ENCODE measurements around the gene RHAG. TPM values are rescaled to one million over a fixed set of nuclear protein-coding genes. Genes with fewer than 3 reads are reported as not detected.

RHAG gene
- total RNA-seq, 1 donor from 2014 or later, result not detected

GRCh38 chr6:49646130-49646824 lies 9.6 kb upstream of the RHAG start:
- Mint-ChIP-seq H3K9me3 (peaks cover 6% of the 10 kb centered on the region), H3K4me3 (no peak overlapping the region), H3K27me3 (ENCODE audit: low read depth) (no peaks in the 10 kb centered on the region), H3K27ac (peak overlapping the region; percentile 89), H3K4me1 (peaks cover 22% of the 10 kb centered on the region), H3K36me3 (no peaks in the 10 kb centered on the region)
- DNase-seq (ENCODE audit: low spot score in 2 of 2, unreplicated experiment in 2 of 2), result no peak
- TF ChIP-seq CTCF (IDR thresholded peaks at IDR 0.05; ENCODE audit: unreplicated experiment), result no peak

- no peaks in the 10 kb centered on the region for H3K27me3 Mint-ChIP-seq (ENCODE audit: low read depth)
- H3K36me3 Mint-ChIP-seq, result no peaks in the 10 kb centered on the region
- H3K9me3 Mint-ChIP-seq, result peaks cover 6% of the 10 kb centered on the region
- H3K27ac Mint-ChIP-seq, result no peak overlapping the region
- no peak overlapping the region for H3K4me3 Mint-ChIP-seq
- no peak for TF ChIP-seq CTCF (IDR thresholded peaks at IDR 0.05; ENCODE audit: unreplicated experiment)
- DNase-seq (ENCODE audit: low spot score in 2 of 2, unreplicated experiment in 2 of 2), result no peak
- H3K4me1 Mint-ChIP-seq, result peaks cover 14% of the 10 kb centered on the region
These were observed 8.5 kb upstream of the RHAG start for GRCh38 chr6:49645139-49645538.

GRCh38 chr6:49639177-49639817 lies 2.7 kb upstream of the RHAG start:
- no peak overlapping the region for H3K27ac Mint-ChIP-seq
- no peak for TF ChIP-seq CTCF (IDR thresholded peaks at IDR 0.05; ENCODE audit: unreplicated experiment)
- no peaks in the 10 kb centered on the region for H3K36me3 Mint-ChIP-seq
- H3K27me3 Mint-ChIP-seq (ENCODE audit: low read depth), result no peaks in the 10 kb centered on the region
- no peak overlapping the region for H3K4me3 Mint-ChIP-seq
- peaks cover 3% of the 10 kb centered on the region for H3K4me1 Mint-ChIP-seq
- peaks cover 4% of the 10 kb centered on the region for H3K9me3 Mint-ChIP-seq
- no peak for DNase-seq (ENCODE audit: low spot score in 2 of 2, unreplicated experiment in 2 of 2)

GRCh38 chr6:49637350-49637731 lies 702 bp upstream of the RHAG start:
- no peak for DNase-seq (ENCODE audit: low spot score in 2 of 2, unreplicated experiment in 2 of 2)
- TF ChIP-seq CTCF (IDR thresholded peaks at IDR 0.05; ENCODE audit: unreplicated experiment), result no peak
- H3K4me1 Mint-ChIP-seq, result peaks cover 3% of the 10 kb centered on the region

GRCh38 chr6:49635978-49636712 lies 494 bp downstream of the RHAG start:
- no peaks in the 10 kb centered on the region for H3K4me1 Mint-ChIP-seq
- H3K9me3 Mint-ChIP-seq, result no peaks in the 10 kb centered on the region
- no peak overlapping the region for H3K4me3 Mint-ChIP-seq
- no peak for DNase-seq (ENCODE audit: low spot score in 2 of 2, unreplicated experiment in 2 of 2)
- TF ChIP-seq CTCF (IDR thresholded peaks at IDR 0.05; ENCODE audit: unreplicated experiment), result no peak
- H3K36me3 Mint-ChIP-seq, result no peaks in the 10 kb centered on the region
- H3K27ac Mint-ChIP-seq, result no peak overlapping the region
- no peaks in the 10 kb centered on the region for H3K27me3 Mint-ChIP-seq (ENCODE audit: low read depth)

More at GRCh38 chr6:49637350-49637731, 702 bp upstream of the RHAG start:
- Mint-ChIP-seq H3K4me3 (no peak overlapping the region), H3K36me3 (no peaks in the 10 kb centered on the region), H3K27me3 (ENCODE audit: low read depth) (no peaks in the 10 kb centered on the region), H3K27ac (no peak overlapping the region), H3K9me3 (no peaks in the 10 kb centered on the region)

Measured in mesothelial cell of epicardium (in vitro differentiated cells).